Calu3 (cell line): ENCODE measurements around the gene MARK2. TPM values are rescaled to one million over a fixed set of nuclear protein-coding genes. Genes with fewer than 3 reads are reported as not detected.

Experiments
- BruUV-seq: library from RNA; stranded (reverse); fragments of 400-500 nt; replicated peaks from 2 replicates; lab custom pipeline; 2021; lab: Mats Ljungman, UMichigan
- CTCF ChIA-PET: fragments of 300-600 bp; sonication (Branson Sonifier 250); formaldehyde crosslinking; loops from one replicate; lab custom pipeline; 2022; ENCODE audit warnings: antibody characterized with exemption; lab: Charles Lee
- DNase-seq: peaks from one replicate; pipeline ENCODE4 v3.0.0; 2022
- H3K27ac Mint-ChIP-seq: one replicate; pipeline ENCODE4 v1.8.0; 2022; ENCODE audit warnings: mixed read lengths; ENCODE audit not compliant: unreplicated experiment
- H3K27me3 Mint-ChIP-seq: one replicate; pipeline ENCODE4 v1.8.0; 2022; ENCODE audit warnings: mixed read lengths; ENCODE audit not compliant: unreplicated experiment
- H3K36me3 Mint-ChIP-seq: one replicate; pipeline ENCODE4 v1.8.0; 2022; ENCODE audit warnings: mild to moderate bottlenecking, moderate library complexity, mixed read lengths; ENCODE audit not compliant: insufficient read depth, unreplicated experiment
- H3K4me1 Mint-ChIP-seq: one replicate; pipeline ENCODE4 v1.8.0; 2022; ENCODE audit warnings: mild to moderate bottlenecking, low read depth, mixed read lengths; ENCODE audit not compliant: unreplicated experiment
- H3K4me3 Mint-ChIP-seq: one replicate; pipeline ENCODE4 v1.8.0; 2022; ENCODE audit warnings: mild to moderate bottlenecking, low read depth, moderate library complexity, mixed read lengths; ENCODE audit not compliant: unreplicated experiment
- H3K9me3 Mint-ChIP-seq: one replicate; pipeline ENCODE4 v1.8.0; 2022; ENCODE audit warnings: low read depth, mixed read lengths; ENCODE audit not compliant: unreplicated experiment
- CTCF ChIP-seq: fragments of 200-600 bp; IDR thresholded peaks from one replicate; pipeline ENCODE4 v1.8.0; 2022; ENCODE audit warnings: antibody characterized with exemption; ENCODE audit not compliant: unreplicated experiment
- intact Hi-C: fragments of 100-400 bp; cut with micrococcal nuclease; formaldehyde crosslinking; loops from one replicate; pipeline ENCODE4 v1.10.0; 2022; ENCODE audit not compliant: unreplicated experiment
- total RNA-seq: library from RNA; stranded (reverse); gene quantifications from 2 replicates; pipeline ENCODE4 v1.2.3, GENCODE V29; 2022

The MARK2 gene
- total RNA-seq, 1 experiment from 2014 or later, result 63.1 TPM

- CTCF ChIA-PET, result interaction anchor here (0.5 to 1.9 kb wide), 10 partner anchors 28 to 156 kb away, joined by 3 to 8 read pairs (median 4); partner anchors contain the start of genes MARK2 and NAA40
- intact Hi-C loops, result no loop called here
- BruUV-seq, result no TSS peak
- Mint-ChIP-seq H3K4me3 (no peak overlapping the region), H3K9me3 (no peaks in the 10 kb centered on the region), H3K36me3 (peaks cover 50% of the 10 kb centered on the region), H3K27me3 (no peaks in the 10 kb centered on the region), H3K4me1 (no peaks in the 10 kb centered on the region), H3K27ac (no peak overlapping the region)
- peak; percentile 35 for DNase-seq
- TF ChIP-seq CTCF, result peak; percentile 43
Measured at GRCh38 chr11:63906585-63906984, 67.7 kb downstream of the MARK2 start.

- intact Hi-C loops, result no loop called here
- H3K4me1 Mint-ChIP-seq, result no peaks in the 10 kb centered on the region
- no TSS peak for BruUV-seq
- no peak for TF ChIP-seq CTCF
- H3K27ac Mint-ChIP-seq, result no peak overlapping the region
- H3K9me3 Mint-ChIP-seq, result no peaks in the 10 kb centered on the region
- H3K4me3 Mint-ChIP-seq, result no peak overlapping the region
- CTCF ChIA-PET, result interaction anchor here (0.8 to 1.9 kb wide), 5 partner anchors 27 to 70 kb away, joined by 3 to 8 read pairs (median 4); partner anchors contain the start of genes MARK2 and NAA40
- H3K36me3 Mint-ChIP-seq, result peaks cover 51% of the 10 kb centered on the region
- DNase-seq, result no peak
- no peaks in the 10 kb centered on the region for H3K27me3 Mint-ChIP-seq
Measured at GRCh38 chr11:63907063-63907462, 68.2 kb downstream of the MARK2 start.

GRCh38 chr11:63907808-63908530, 69.1 kb downstream of the MARK2 start:
- BruUV-seq, result no TSS peak
- DNase-seq, result no peak
- no peak for TF ChIP-seq CTCF
- Mint-ChIP-seq H3K27ac (no peak overlapping the region), H3K27me3 (no peaks in the 10 kb centered on the region), H3K4me3 (no peak overlapping the region), H3K4me1 (no peaks in the 10 kb centered on the region), H3K9me3 (no peaks in the 10 kb centered on the region), H3K36me3 (peaks cover 49% of the 10 kb centered on the region)
- CTCF ChIA-PET, result no interaction called here
- intact Hi-C loops, result no loop called here

- no peak for DNase-seq
- Mint-ChIP-seq H3K4me1 (no peaks in the 10 kb centered on the region), H3K27ac (no peak overlapping the region), H3K27me3 (no peaks in the 10 kb centered on the region), H3K36me3 (peaks cover 45% of the 10 kb centered on the region), H3K9me3 (no peaks in the 10 kb centered on the region), H3K4me3 (no peak overlapping the region)
- no TSS peak for BruUV-seq
- no peak for TF ChIP-seq CTCF
- CTCF ChIA-PET, result no interaction called here
- intact Hi-C loops, result no loop called here
Measured at GRCh38 chr11:63908631-63909401, 69.9 kb downstream of the MARK2 start.
